Effector CD4-positive, alpha-beta T cell (primary cell): ENCODE results near the gene ZNF737.
A peak's percentile ranks its signal among the peaks of the same experiment; 100 is the strongest.
"Not testable (repeated sequence)": the region's sequence is repeated elsewhere in the genome, so short reads cannot be mapped to it uniquely, and the experiment has no call there.

Experiments used
- DNase-seq: peaks from one replicate; pipeline ENCODE4 v3.0.0-alpha.2; 2020
- total RNA-seq: gene quantifications from one replicate; lab custom pipeline; 2026; lab: John Stamatoyannopoulos, UW

The ZNF737 gene
- 39.6 reads per million, percentile 63 among the genes with 10 or more reads in this experiment for total RNA-seq

DNA sequence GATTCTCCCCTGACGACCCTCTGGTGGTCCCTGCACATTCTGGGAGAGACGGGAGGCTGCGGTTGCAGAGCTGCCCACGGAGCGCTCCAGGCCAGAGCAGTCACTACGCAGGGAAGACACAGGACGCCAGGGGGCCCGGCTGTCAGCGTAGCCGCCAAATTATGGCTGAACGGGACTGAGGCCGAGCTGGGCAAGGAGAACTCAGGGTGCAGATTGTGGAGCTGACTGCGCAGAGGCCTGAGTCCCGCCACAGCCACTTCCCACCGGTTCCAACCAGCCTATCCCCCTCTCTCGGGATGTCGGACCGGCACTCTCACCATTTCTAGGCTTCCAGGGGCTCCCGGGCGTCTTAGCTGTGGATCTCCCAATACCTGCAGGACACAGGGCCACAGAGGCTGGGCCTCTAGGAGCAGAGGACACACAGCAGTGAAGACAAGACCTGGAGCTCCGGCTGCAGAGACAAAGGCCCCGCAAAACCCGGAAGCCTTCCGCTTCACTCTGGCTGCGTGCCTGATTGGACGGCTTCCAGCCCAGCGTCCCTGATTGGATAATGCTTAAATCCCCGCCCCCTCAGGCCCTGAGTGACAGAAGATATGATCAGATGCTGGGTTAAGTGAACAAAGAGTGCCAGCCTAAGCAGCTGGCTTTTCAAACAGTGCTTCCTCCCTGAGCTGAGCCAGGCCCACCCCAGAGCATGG lies at the start of gene ZNF737:
ZNF737 (minus strand) TSS at position 461 of the 698 bp plus-strand sequence; CDS start at position 320, 141 bp downstream.
- peak; percentile 86 for DNase-seq

DNA sequence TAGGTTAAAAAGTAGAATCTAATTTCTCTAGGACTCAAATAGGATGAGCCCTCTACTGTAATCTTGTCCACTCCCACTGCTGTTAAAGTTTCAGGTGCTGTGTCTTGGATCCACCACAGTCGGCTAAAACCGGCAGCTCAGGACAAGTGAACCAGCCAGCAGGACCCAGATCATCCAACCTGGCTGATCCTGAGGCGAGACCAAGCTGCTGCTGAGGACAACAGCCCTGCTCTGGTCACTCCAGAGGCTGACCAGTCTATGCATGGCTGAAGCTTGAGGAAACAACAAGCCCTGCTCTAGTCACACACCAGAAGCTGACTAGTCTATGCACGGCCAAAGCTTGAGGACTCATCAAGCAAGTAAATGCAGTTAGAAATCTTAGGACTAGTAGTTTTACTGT lies 49.4 kb upstream of the ZNF737 start:
- DNase-seq, result not testable (repeated sequence)

DNA sequence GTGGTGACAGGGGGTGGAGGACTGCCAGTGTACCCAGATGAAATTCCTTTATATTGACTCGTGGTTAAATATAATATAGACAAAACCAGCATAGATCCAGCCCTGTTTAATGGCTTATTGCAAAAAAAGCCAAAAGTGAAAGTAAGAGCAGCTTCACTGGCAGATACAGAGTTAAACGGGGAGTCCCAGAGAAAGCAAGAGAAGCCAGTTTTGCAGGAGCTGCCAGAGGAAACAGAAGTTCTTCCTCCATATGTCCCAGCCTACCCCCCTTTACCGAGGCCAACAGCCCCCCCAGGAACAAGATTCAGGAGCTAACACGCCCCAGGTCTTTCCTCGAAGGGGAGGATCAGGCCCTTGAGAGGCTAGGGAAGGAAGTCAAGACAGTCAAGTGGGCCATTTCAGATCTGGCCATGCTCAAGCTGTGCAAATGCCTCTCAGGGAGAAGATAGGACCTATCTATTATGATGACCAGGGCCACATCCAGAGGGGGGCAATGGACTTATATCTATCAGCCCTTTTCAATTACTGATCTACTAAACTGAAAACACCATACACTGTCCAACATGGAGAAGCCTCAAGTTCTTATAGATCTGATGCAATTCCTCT lies 47.2 kb upstream of the ZNF737 start:
- DNase-seq, result no peak

DNA sequence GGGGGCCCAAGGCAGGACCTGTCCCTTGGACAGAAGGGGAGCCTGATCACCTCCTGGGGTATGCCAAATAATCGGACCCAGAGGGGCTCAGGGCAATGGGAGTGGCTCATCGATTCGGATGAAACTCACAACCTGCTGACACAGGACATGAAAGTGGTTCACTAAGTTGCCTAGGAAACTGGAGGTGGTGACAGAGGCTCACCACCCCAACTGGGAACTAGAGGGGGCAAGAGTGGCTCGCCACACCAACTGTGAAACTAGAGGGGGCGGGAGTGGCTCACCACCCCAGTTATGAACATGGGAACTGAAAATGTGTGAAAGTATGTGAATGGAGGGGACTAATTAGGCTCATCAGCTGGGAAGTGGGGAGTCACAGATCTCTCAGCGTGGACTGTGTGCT lies 46.3 kb upstream of the ZNF737 start:
- DNase-seq, result no peak

DNA sequence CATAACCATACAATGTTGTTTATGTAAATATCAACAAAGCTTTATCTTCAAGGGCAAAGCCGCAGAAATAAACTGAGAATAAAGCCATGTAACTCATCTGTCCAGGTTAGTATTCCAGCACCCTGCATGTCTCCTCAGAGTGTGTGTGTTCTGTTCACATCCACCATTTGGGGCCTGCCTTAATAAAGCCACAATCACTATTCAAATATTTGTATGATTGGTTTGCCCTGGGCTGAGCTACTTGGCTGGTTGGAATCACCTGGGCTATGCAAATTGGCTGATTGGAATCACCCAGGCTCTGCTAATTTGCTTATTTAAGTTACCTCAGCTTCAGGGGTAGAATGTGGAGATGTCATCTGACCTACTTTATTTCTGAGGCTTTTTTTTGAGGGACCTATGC lies 42.4 kb upstream of the ZNF737 start:
- no peak for DNase-seq

DNA sequence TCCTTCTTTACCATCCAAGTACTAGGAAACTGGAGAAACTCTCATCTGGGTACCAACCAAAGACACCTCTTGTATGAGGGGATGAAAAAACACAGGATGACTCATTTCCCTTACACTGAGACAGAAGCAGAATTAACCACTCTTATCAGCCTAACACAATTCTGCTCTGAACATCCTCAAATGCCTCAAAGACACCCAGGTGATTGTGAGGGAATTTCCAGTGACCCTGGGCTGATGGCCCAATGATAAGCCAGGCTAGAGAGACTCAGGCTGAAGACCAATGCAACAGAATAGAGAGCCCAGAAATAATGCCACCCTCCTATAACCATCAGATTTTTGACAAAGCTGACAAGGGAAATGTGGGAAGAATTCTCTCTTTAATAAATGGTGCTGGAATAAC lies 7.0 kb downstream of the ZNF737 start:
- no peak for DNase-seq

DNA sequence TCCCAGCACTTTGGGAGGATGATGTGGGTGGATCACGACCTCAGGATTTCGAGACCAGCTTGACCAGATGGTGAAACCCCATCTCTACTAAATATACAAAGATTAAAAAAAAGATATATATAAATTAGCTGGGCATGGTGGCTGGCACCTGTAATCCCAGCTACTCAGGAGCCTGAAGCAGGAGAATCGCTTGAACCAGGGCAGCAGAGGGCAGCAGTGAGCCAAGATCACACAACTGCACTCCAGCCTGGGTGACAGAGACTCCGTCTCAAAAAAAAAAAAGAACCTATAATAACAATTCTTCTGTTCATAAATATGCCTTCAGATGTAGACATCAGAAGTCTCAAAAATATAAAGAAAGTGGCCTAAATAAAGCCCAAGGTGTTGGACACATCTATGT lies 7.6 kb downstream of the ZNF737 start:
- no peak for DNase-seq

DNA sequence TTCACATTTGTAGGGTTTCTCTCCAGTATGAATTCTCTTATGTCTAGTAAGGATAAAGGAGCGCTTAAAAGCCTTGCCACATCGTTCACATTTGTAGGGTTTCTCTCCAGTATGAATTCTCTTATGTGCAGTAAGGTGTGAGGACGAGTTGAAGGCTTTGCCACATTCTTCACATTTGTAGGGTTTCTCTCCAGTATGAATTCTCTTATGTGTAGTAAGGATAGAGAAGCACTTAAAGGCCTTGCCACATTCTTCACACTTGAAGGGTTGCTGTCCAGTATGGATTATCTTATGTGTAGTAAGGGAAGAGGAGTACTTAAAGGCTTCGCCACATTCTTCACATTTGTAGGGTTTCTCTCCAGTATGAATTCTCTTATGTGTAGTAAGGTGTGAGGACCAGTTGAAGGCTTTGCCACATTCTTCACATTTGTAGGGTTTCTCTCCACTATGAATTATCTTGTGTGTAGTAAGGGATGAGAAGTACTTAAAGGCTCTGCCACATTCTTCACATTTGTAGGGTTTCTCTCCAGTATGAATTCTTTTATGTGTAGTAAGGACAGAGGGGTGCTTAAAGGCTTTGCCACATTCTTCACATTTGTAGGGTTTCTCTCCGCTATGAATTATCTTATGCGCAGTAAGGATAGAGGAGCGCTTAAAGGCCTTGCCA lies 20.8 kb downstream of the ZNF737 start:
- DNase-seq, result not testable (repeated sequence)

DNA sequence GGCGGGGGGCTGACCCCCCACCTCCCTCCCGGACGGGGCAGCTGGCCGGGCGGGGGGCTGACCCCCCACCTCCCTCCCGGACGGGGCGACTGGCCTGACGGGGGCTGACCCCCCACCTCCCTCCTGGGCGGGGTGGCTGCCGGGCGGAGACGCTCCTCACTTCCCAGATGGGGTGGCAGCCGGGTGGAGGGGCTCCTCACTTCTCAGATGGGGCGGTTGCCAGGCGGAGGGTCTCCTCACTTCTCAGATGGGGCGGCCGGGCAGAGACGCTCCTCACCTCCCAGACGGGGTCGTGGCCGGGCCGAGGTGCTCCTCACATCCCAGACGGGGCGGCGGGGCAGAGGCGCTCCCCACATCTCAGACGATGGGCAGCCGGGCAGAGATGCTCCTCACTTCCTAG lies 35.3 kb downstream of the ZNF737 start:
- DNase-seq, result not testable (repeated sequence)

DNA sequence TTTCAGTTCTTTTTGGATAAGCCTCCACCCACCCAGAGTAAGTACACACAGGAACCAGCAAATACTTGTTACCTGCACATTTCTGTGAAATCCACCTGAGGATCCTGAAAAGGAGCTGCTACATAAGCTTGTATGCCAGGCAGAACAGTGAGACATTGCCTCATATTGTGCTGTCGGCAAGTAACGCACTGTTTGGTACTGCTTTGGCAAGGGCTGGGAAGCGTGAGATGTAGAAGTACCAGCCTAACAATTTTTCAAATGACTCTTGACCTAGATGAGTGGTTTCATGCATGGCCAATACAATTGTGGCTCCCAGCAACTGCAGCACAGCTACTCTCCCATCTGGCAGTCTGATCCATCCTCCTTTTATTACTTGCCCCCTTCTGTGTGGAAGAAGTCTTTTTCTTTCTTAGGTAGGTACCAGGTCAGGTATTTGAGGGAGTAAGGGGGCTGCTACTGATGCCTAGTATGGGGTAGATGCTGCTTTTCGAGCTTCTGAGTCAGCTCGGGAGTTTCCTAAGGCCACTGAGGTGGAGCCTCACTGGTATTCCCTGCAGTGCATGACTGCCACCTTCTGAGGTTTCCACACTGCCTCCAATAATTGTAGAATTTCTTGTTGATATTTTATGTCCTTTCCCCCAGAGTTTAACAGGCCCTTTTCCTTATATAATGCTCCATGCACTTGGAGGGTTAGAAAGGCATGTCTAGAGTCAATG lies 52.2 kb downstream of the ZNF737 start:
- DNase-seq, result no peak

DNA sequence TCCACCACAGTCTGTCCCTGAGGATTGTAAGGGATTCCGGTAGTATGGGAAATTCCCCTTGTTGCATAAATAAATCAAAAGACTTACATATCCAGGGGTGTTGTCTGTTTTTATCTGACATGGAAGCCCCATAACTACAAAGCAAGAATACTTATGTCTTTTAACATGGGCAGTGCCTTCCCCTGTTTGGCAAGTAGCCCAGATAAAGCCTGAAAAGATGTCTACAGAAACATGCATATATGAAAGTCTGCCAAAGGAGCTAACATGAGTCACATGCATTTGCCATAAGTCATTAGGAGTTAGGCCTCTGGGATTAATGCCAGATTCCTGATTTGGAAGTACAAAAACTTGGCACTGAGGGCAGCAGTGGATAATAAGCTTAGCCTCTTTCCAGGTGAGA lies 62.1 kb downstream of the ZNF737 start:
- no peak for DNase-seq
